Left ventricle myocardium inferior (tissue), 1 donor: Measurements from ENCODE around the gene CYP3A7. TPM values are rescaled to one million over a fixed set of nuclear protein-coding genes. Genes with fewer than 3 reads are reported as not detected.

Source experiments
- DNase-seq: peaks from one replicate; pipeline ENCODE4 v3.0.0-alpha.2; 2020
- H3K27ac ChIP-seq: fragments of 200-600 bp; replicated peaks from 2 replicates; pipeline ENCODE4 v1.8.0; 2021
- H3K27me3 ChIP-seq: fragments of 200-600 bp; 2 replicates; pipeline ENCODE4 v1.8.0; 2021; ENCODE audit warnings: low read depth
- H3K36me3 ChIP-seq: fragments of 200-600 bp; 2 replicates; pipeline ENCODE4 v1.8.0; 2021
- H3K4me1 ChIP-seq: fragments of 200-600 bp; 2 replicates; pipeline ENCODE4 v1.8.0; 2021
- H3K4me3 ChIP-seq: fragments of 200-600 bp; 2 replicates; pipeline ENCODE4 v1.8.0; 2021; ENCODE audit warnings: mild to moderate bottlenecking, moderate library complexity
- H3K9me3 ChIP-seq: fragments of 200-600 bp; replicated peaks from 2 replicates; pipeline ENCODE4 v1.8.0; 2021
- CTCF ChIP-seq: fragments of 200-600 bp; IDR thresholded peaks from 2 replicates; pipeline ENCODE4 v1.8.0; 2021; ENCODE audit warnings: antibody characterized with exemption, mild to moderate bottlenecking, borderline replicate concordance
- intact Hi-C: fragments of 100-400 bp; cut with micrococcal nuclease; formaldehyde crosslinking; loops from one replicate; pipeline ENCODE4 v1.11.0; 2022
- total RNA-seq: library from RNA; stranded (reverse); fragmentation: NEBNext Ultra II Directional; extraction: Animal tissue kit (Norgen Biotek cat#: 25700); gene quantifications from one replicate; pipeline ENCODE4 v1.2.1, GENCODE V29; 2021
- donor health status: DM: no; HTN: yes; CAD: no; lungs with severe emphysema.

Gene CYP3A7
- total RNA-seq, 1 donor from 2014 or later: not detected

DNA sequence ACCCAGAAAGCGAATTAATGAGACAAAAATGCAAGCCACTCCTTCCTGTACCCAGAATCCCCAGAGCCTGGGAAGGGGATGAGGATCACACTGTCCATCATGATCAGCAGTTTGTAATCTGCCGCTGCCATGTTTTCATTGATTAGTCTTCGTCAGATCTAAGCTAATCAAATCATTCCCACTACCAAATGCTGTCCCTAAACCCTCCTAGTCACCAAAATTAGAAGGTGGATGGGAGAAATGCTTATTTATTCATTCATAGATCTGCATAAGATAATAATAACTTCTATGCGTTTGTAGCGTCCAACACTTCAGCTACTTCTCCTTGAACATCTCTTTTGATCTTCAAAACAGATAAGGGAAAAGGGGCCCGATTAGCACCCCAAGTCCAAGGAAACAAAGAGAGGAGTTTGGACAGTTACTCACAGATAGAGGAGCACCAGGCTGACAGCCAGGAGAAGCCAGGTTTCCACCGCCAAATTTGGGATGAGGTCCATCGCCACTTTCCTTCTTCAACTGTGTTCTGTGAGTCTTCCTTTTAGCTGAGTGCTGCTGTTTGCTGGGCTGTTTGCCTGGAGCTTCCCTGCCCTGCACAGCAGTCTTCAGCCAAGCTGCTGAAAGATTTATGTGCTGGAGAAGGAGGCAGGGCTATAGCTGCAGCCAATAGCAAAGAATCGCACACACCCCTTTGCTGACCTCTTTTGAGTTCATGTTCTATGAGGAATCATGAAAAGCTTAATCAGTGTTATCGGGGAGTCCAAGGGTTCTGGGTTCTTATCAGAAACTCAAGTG lies 55.4 kb downstream of the CYP3A7 start, which contains the start of gene CYP3A5:
Gene CYP3A5 (minus strand): TSS at position 597 of the 792 bp plus-strand sequence. CDS start 100 bp downstream, at position 497.
- H3K9me3 ChIP-seq: peaks cover 14% of the 10 kb centered on the region
- no peak within 1 kb of the TSS for H3K4me3 ChIP-seq
- H3K4me1 ChIP-seq: peaks cover 9% of the 10 kb centered on the region
- TF ChIP-seq CTCF: no peak
- no peak within 1 kb of the TSS for H3K27ac ChIP-seq
- H3K36me3 ChIP-seq: no peaks in the 10 kb centered on the region
- no peak for DNase-seq
- H3K27me3 ChIP-seq: no peaks in the 10 kb centered on the region
- intact Hi-C loops: no loop called here

GRCh38 chr7:99679032-99679399 lies 56.0 kb downstream of the CYP3A7 start:
- intact Hi-C loops: no loop called here
- no peaks in the 10 kb centered on the region for H3K36me3 ChIP-seq
- no peak for TF ChIP-seq CTCF
- no peaks in the 10 kb centered on the region for H3K27me3 ChIP-seq
- H3K4me1 ChIP-seq: peaks cover 9% of the 10 kb centered on the region
- no peak for DNase-seq
- H3K4me3 ChIP-seq: no peak overlapping the region
- no peak overlapping the region for H3K27ac ChIP-seq
- H3K9me3 ChIP-seq: peaks cover 14% of the 10 kb centered on the region

DNA sequence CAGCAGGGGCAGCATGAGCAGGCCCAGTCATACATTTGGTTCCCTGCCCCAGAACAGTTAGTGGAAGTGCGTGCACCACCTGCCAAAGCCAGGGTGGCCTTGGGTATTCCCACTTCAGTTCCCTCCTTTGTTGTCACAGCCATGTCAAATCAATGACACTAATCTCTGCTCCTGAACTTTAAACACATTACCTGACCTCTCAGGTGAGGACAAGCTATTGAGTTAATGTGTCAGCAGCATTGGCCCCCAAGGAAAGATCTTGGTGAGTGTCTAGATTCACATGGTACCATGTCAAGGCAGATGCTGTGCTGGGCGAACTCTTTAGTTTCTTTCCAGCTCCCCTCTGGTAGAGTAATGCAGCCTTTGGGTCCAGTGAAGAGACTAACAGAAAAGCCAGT lies 57.3 kb downstream of the CYP3A7 start:
- H3K27me3 ChIP-seq: no peaks in the 10 kb centered on the region
- H3K4me3 ChIP-seq: no peak overlapping the region
- no peak overlapping the region for H3K27ac ChIP-seq
- no peaks in the 10 kb centered on the region for H3K36me3 ChIP-seq
- TF ChIP-seq CTCF: no peak
- H3K4me1 ChIP-seq: peaks cover 9% of the 10 kb centered on the region
- DNase-seq: no peak
- intact Hi-C loops: no loop called here
- peaks cover 14% of the 10 kb centered on the region for H3K9me3 ChIP-seq

GRCh38 chr7:99677013-99677647 lies 57.9 kb downstream of the CYP3A7 start:
- no peaks in the 10 kb centered on the region for H3K36me3 ChIP-seq
- H3K27me3 ChIP-seq: no peaks in the 10 kb centered on the region
- TF ChIP-seq CTCF: no peak
- no peak for DNase-seq
- intact Hi-C loops: no loop called here
- no peak overlapping the region for H3K27ac ChIP-seq
- H3K4me1 ChIP-seq: peaks cover 9% of the 10 kb centered on the region
- H3K4me3 ChIP-seq: no peak overlapping the region
- H3K9me3 ChIP-seq: peaks cover 9% of the 10 kb centered on the region

GRCh38 chr7:99674995-99675742 lies 59.8 kb downstream of the CYP3A7 start:
- intact Hi-C loops: no loop called here
- Histone ChIP-seq H3K4me3 (no peak overlapping the region), H3K27ac (no peak overlapping the region), H3K27me3 (no peaks in the 10 kb centered on the region), H3K4me1 (peaks cover 9% of the 10 kb centered on the region), H3K36me3 (no peaks in the 10 kb centered on the region), H3K9me3 (no peaks in the 10 kb centered on the region)
- TF ChIP-seq CTCF: no peak
- no peak for DNase-seq
